Measurements from ENCODE around the gene DISC1.
"Not testable (repeated sequence)": the region's sequence is repeated elsewhere in the genome, so short reads cannot be mapped to it uniquely, and the experiment has no call there.

Gene DISC1

DNA sequence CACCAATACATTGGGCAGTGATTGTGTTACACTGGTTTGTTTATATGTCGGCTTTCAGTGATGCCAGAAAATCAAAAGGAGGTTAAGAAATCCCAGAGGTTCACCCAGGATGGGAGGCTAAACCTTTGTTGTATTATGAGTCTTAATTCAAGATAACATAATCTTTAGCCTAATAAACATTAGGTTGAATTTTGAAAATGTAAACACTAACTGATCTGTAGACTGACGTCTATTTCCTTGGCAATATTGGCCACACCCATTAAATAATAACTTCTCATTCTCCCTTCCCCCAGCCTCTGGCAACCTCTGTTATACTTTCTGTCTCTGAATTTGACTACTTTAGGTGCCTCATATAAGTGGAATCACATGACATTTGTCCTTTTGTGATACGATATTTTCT lies 238.7 kb downstream of the DISC1 start:
- DNase-seq = no peak

DNA sequence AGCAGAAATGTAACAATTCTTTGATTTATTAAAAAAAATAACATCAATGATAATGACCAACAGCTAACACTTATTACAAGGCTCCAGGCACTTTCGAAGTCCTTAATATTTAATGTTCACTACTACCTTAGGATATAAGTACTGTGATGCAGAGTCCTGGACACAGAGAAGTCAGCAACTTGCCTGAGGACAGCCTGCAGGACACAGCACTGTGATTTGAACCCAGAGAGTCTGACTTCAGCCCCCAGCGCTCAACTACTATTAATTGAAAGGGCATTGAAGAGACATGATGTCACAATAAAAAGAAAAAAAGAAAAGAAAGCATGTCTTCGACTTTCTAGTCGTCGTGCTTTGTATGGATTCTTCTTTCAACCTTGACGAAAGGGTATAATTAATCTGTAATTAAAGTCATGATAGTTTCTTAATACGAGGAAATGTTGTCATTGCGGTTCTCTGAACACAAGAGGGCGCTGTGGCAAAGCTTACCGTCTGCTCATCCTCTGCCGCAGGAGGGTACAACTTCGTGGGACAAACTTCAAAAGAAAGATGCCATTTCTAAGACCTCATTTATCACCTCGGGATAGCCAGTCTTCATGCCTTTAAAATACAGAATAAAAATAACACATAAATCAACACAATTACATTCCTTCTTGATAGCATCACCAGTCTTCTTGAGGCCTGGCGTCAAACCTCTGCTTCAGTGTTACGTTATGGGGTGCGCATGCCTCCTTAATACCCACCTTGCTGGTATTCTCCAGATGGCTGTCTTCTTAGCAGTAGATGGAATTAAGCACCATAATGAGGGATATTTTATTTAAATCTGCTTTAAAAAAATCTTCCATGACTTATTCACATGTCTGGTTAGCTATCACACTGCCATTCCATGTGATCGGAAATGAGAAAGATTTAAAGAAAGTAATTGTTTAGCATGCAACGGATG lies 240.1 kb downstream of the DISC1 start:
- peak; percentile 50 for DNase-seq

GRCh38 chr1:231867607-231868006 lies 241.0 kb downstream of the DISC1 start:
- no peak for DNase-seq

DNA sequence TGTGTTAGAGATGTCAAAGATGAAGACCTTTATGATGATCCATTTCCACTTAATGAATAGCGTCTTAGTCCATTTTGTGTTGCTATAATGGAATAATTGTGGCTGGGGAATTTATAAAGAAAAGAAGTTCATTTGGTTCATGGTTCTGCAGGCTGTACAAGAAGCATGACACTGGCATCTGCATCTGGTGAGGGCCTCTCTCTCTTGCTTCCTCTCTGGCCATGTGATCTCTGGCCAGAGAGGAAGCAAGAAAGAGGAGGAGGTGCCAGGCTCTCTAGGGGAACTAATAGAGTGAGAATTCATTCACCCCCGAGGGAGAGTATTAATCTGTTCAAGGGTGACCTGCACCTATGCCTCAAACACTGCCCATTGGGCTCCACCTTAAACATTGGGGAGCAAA lies 242.8 kb downstream of the DISC1 start:
- no peak for DNase-seq

GRCh38 chr1:231871471-231871870 lies 244.9 kb downstream of the DISC1 start:
- no peak for DNase-seq

- DNase-seq = no peak
Observed at GRCh38 chr1:231871878-231872277, 245.3 kb downstream of the DISC1 start.

DNA sequence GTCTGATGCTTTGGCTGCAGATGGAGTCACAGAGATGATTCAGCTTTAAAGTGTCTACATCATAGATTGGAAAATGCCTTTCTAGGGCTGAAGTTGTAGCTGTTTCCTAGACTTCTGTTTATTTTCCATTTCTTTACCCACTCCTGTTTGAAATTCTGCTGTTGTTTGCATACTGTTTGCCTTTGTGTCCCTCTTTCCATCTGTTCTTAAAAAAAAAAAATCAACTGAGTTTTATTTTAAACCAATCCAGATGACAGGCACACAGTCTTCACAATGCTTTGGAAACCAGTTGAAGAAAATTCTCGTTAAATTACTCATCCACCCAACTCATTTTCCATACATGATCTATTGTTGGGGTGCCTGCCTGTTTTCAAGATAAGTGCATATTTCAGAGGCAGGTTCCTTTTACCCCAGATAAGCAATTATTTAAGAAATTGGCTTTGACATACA lies 245.9 kb downstream of the DISC1 start:
- DNase-seq = no peak

DNA sequence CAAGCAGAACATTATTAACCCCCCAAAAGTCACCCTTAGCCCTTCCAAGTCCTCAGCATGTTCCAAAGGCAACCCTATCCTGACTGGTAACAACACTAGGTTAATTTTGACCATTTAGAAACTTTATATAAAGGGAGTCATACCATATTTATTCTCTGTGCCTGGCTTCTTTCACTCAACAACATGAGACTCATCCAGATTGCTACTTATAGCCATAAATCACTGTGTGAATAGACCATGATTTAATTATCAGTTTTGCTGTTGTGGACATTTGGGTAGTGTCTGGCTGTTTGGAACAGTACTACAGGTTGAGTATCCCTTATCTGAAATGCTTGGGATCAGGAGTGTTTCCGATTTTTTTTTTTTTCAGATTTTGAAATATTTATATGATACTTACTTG lies 252.1 kb downstream of the DISC1 start:
- DNase-seq = no peak

- DNase-seq = no peak
Observed at GRCh38 chr1:231879296-231879695, 252.7 kb downstream of the DISC1 start.

DNA sequence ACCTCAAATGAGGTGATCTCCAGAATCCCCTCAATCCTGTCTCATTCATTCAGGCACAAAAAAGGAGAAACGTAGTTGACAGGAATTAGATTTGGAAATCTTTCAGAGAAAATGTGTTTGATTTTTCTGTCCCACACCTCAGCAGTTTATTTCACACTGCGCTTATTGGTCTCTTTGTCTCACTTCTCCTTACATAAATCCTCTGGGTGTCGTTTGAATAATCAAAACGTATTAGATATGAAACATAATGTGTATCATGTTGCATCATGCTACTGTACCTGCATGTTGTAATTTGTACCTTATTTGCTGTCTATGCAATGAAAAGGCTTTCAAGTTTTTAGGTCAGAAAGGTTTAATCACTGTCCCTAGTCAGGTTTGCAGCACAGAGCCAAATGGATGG lies 255.7 kb downstream of the DISC1 start:
- no peak for DNase-seq

DNA sequence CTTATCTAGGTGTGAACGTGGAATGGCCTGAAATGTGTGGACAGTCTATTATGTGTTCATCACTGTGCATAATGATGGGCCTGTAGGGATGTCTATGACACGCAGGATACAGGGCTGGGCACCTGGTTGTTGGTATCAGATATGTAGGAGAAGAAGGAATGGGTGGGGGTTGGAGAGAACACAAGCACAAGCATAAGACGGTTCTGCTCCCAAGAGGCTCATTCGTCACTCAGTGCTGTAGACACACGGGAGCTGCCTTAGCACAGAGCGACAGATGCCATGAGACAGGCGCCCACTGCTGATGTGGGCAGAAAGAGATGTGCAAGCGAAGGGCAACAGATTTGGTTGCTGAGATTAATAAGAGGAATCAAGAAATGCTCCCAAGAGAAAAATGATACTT lies 256.2 kb downstream of the DISC1 start:
- DNase-seq = no peak

DNA sequence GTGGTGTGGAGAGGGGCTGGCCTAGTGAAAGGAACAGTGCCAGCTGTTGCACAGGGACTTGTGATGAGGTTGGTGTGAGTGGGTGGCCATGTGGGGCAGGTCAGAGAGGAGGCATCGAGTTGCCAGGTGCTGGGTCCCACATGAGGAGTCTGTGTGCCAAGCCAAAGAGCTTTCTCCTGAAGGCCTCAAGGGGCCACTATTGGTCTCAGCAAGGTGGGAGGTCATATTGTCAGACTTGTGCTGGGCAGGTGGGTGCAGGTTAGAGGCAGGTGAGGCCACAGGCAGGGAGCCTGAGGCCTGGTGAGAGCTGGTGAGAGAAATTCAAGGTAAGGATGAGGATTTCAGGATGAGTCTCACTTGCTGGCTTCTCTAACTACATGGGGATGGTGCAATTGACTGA lies 256.8 kb downstream of the DISC1 start:
- DNase-seq = no peak

DNA sequence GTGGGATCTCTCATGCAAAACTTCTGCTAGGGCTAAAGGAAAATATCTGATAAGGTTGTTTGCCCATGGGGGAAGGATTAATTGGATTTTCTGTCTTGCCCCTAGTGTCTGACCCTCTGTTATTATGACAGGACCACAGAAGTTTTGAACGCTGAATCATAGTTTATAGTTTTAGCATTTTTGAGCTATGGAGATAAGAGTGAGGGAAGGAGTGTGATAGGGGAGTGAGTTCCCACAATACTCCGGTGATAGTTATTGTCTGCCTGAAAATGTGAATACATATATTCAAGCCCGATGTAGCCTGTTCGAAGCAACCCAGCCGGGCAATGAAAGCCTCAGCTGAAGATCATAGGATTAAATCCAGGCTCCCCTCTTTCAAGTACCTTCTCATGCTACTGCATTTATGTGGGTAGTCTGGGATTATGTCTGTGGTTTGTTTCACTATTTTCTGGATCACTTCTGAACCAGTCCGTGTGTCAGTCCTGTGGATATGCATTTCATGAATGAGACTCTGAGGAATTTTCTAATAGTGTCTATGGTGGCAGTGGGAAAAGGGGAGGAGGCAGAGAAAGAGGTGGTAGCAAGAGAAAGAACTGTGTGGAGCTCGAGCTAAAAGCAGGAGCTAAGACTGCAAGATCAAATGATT lies 258.7 kb downstream of the DISC1 start:
- DNase-seq = no peak

DNA sequence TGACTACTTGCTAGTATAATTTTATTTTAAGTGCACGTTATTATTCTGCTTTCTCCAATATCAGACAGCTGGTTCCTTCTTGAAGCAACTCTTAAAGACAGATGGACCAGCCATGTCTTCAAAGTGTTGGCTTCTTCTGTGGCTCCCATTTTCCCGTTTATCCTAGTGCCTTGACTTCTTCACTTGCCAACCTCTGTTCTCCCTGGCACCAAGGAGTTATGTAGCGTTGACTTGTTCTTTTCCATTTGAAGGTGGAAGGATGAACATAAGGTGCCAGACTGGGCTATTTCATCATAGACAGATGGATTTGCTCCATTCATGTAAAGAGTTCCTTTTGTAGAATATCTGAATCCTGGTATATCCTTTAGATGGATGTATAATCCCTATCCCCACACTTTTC lies 260.6 kb downstream of the DISC1 start:
- DNase-seq = no peak

GRCh38 chr1:231887866-231888265 lies 261.3 kb downstream of the DISC1 start:
- no peak for DNase-seq

- no peak for DNase-seq
Observed at GRCh38 chr1:231890791-231891190, 264.2 kb downstream of the DISC1 start.

- no peak for DNase-seq
Observed at GRCh38 chr1:231893400-231894102, 267.0 kb downstream of the DISC1 start.

- no peak for DNase-seq
Observed at GRCh38 chr1:231896806-231897205, 270.2 kb downstream of the DISC1 start.

- no peak for DNase-seq
Observed at GRCh38 chr1:231899046-231899445, 272.5 kb downstream of the DISC1 start.

DNA sequence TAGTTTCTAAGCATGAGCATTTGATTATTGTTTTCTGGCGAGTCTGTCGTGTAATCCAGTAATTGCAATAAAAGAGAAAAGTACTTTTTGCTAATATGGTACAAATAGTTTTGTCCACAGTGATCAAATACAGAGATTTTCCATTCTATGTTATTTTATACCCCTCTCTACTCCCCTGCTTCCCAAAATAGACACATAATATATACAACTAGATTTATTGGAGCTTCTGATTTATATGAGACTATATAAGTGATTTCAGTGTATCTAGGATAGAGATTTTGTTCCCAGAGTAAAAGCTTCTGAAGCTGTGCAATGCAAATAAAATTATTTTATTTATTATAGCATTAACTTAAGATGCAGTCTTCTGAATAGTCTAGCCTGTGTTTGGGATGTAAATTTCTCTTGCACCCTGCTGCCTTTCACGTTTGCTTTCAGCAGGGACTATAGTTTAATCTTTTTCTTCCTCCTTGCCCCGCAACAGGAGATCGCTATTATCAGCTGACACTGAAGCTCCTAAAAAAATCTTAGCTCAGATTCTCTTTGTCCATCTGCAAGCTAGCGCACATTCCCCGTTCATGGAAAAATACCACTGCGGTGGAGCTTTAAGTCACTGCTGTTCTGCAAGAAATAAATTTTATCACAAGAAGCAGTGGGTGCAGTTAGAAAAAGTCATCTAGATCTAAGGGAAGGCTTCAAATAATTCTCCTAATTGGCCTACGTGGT lies 273.3 kb downstream of the DISC1 start:
- DNase-seq = no peak

GRCh38 chr1:231903586-231904081 lies 277.0 kb downstream of the DISC1 start:
- DNase-seq = no peak

DNA sequence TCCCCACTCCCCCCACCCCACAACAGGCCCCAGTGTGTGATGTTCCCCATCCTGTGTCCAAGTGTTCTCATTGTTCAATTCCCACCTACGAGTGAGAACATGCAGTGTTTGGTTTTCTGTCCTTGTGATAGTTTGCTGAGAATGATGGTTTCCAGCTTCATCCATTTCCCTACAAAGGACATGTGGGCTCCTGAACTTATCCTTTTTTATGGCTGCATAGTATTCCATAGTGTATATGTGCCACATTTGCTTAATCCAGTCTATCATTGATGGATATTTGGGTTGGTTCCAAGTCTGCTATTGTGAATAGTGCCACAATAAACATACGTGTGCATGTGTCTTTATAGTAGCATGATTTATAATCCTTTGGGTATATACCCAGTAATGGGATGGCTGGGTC lies 280.7 kb downstream of the DISC1 start:
- DNase-seq = not testable (repeated sequence)

- no peak for DNase-seq
Observed at GRCh38 chr1:231913493-231913892, 286.9 kb downstream of the DISC1 start.

Measured in NCI-H1417 treated with DMSO at 0.1 percent for 48 hours (cell line).